Suppressor macrophage (primary cell): ENCODE data around the gene EIF1AD.
"Not testable (repeated sequence)": the region's sequence is repeated elsewhere in the genome, so short reads cannot be mapped to it uniquely, and the experiment has no call there.

Source experiments
- DNase-seq, 4 experiments: peaks; one replicate each; pipeline ENCODE4 v3.0.0-alpha.2; 2020 to 2022

Gene EIF1AD

DNA sequence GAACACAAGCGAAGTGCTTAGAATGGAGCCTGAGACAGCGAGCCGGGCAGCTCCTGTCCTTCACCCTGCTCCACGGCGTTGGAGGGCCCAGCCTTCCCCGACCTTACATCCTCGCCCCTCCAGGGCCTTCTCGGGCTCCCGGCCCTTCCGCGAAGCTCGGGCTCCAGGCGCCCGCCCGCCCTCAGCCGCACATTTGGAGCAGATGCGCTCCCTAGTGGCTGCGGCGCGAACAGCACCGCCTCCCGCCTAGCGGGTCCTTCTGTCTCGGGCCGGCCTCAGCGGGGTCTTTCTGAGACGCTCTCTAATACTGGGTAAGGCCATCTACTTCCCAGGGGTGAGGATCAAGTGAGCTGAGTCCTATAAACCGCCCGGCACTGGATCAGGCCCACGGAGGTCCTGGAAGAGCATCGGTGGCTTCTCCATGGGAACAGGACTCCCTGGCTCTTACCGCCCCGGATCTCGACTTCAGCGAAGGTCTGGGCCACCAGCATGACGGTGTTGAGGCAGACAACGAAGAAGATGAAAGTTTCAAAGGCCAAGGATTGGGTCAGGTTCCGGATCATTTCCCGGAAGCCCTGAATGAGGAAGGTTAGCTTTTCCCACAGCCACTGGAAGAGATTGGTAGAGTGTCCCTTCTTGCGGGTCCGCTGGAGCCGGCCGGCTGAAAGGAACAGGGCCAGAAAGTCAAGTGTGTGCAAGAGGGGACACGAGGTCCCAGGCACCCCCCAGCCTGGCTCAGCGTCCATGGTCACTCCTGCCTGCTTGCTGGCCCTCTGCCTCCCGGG is 20.6 kb upstream of the EIF1AD start:
- peak; percentile 80 to 92 (median 90) for DNase-seq

DNA sequence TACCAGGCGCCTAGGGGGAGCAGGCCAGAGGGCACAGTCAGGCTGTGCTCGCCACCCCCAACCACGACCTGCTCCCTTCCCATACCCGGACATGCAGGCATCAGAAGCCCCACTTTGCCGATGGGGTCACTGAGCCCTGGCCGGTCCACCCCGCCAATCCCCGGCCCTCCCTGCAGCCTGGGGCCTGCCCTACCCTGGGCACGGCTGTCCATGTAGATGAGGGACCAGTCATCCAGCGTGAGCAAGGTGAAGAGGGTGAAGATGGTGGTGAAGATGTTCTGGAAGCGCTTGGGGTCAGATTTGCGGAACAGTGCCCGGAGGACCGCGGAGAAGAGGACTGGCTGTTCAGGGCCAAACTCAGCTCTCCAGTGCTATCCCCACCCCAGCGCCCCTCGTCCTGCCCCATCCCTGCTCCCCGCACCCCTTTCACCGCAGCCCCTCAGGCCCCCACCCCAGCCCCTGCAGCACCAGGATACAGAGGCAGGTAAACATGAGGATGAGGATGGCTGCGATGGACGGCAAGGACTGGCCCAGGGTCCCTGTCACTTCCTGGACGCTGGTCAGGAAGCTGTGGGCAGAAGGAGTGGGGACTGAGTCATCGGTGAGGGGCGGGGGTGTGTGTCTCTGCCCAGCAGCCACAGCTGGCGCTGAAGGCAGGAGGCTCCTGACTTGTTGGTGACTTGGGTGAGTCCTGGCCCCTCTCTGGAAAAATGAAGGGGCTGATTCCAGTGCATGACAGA is 18.8 kb upstream of the EIF1AD start:
- peak; percentile 79 to 90 (median 86) for DNase-seq

DNA sequence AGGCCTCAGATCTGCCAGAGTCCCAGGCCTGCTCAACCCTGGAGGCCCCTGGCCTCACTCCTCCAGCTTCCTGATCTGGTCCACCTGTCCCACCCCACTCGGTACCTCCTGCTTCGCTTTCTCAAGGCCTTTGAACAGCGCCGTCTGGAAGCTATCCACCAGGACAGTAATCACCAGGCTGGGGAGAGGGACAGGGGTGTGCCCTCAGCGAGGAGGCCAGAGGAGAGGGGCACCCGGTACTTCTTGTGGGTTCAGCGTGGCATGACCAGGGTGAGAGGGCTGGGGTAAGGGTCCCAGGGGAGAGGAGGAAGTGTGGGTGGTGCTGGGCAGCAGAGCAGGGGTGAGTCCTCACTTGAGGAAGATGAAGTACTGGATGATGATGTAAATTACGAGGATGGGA is 18.3 kb upstream of the EIF1AD start:
- DNase-seq: peak in 2 of 4 experiments; percentile 20 to 23

DNA sequence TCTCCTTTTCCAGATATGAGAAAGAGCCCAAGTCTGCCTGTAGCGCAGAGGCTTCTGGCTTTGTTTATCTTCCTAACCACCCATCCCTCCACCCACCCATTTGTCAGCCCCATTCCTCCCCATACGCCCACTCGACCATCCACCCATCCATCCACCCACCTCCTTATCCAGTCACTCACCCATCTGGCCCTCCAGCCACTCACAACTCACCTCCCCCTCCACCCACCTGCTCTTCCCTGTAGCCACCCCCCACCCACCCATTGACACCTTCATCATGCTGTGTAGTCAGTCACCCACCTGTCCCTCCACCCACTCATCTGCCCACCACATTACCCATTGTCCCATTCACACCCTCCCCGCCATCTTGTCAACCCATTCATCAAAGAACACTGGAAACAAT is 15.4 kb upstream of the EIF1AD start:
- no peak for DNase-seq

DNA sequence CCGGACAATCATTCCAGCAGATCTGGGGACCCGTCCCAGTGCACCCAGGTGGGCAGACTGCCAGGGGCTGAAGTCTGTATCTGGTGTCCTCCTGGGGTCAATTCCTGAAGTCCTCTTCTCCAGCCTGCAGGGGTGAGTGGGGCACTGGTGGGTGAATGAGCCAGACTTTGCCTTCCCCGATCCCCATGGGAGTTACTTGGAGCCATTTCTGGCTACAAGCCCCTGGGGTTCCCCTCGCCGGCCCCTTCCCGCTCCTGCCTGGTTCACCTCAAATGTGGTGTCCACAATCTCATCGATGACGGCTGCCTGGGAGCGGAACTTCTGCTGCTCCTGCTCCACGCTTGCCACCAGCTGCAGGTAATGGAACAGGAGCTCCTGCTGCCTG is 14.8 kb upstream of the EIF1AD start:
- no peak for DNase-seq

DNA sequence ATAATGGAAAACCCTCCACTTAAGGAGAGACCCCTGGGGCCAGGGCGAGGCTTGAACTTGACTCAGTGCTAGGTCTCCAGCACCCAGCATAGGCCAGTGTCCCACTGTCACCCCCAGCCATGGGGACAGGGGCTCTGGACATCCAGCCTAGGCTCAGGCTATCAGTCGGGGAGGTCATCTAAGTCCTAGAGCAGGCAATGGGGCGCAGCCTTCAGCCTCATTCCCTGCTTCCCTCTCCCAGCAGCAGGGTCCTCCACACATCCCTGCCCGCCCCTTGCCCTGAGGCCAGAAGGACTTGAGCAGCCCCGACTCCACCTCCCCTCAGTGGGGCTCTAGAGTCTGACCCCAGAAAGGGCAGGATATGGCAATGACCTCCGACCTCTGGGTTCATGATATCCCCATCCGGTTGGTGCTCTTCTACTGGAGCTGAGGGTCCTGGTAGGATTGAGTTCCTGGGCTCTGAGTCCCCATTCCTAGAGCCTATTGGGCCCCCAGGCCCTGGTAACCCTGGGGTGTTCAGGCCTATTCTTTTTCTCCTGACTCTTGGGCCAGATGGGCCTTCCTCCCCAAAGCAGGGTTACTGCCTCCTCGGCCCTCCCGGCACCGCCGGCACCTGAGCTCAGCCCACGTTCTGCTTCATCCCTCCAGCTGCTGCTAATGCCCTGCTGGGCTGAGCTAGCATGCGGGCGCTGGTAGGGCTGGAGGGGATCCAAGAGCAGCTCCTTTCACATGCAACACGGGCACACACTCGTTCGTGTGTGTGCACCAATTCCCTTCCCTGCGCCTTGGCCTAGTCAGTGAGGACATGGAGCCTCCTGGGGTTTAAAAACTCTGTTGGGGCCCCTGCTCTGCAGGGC is 14.2 kb upstream of the EIF1AD start:
- no peak for DNase-seq

DNA sequence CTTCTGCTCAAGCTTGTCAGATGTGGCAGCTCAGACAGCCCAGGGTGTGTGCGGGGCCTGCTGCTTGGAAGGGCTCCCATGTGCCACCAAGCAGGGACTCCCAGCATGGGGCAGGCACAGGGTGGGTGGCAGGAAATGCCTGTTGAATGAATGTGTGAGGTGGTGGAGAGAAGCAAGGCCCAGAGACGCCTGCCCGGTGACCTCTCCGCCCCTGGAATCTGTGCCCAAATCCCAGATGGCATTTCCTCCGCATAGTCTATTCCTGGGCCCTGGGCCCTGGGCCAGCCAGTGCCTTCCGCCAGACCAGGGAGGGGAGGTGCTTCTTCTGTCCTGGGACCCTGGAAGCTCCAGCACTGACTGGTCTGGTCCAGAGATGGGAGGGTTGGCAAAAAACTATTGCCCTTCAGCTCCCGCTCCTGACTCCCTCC is 13.5 kb upstream of the EIF1AD start:
- DNase-seq: no peak

DNA sequence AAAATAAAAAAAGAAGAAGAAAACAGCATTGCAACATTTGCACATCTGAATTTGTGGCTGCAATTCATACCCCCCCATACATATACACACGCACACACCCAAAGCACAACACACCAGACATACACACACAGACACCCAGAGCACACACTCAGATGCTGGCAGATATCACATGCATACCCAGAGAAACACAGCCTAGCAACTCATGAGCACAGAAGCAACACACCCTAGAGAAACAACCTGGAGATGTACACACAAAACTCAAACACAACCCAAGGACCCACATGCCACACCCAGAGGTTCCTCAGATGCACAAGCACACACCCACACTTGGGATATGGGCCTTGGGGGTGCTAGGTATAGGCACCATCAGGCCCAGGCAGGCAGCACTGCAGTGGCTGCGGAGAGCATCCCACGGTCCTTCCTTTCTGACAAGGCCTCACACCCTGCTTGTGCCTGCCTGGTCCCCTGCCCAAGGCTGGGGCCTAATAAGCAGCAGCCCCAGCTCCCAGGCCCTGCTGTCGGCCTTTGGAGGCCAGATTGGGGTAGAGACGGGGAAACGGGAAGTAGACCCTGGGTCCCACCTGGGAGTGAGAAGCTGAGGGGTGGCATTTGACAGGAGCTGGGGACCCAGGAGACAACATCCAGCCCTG is 13.0 kb upstream of the EIF1AD start:
- peak in 1 of 4 experiments; percentile 21 for DNase-seq

DNA sequence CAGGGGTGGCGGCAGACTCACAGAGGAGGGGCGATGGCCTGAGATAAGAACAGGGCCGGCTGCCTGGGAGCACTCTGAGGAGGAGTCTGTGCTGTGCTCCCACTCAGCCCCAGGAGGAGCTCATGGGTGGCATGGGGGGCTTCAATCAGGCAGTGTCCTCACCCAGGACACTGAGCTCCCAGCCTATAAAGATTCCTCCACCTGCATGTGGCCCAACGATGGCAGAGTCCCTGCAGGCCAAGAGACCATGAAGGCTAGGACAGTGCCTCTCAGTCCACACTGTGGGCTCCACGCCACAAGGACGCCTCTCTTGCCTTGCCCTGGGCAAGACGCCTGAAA is 11.8 kb upstream of the EIF1AD start:
- no peak for DNase-seq

DNA sequence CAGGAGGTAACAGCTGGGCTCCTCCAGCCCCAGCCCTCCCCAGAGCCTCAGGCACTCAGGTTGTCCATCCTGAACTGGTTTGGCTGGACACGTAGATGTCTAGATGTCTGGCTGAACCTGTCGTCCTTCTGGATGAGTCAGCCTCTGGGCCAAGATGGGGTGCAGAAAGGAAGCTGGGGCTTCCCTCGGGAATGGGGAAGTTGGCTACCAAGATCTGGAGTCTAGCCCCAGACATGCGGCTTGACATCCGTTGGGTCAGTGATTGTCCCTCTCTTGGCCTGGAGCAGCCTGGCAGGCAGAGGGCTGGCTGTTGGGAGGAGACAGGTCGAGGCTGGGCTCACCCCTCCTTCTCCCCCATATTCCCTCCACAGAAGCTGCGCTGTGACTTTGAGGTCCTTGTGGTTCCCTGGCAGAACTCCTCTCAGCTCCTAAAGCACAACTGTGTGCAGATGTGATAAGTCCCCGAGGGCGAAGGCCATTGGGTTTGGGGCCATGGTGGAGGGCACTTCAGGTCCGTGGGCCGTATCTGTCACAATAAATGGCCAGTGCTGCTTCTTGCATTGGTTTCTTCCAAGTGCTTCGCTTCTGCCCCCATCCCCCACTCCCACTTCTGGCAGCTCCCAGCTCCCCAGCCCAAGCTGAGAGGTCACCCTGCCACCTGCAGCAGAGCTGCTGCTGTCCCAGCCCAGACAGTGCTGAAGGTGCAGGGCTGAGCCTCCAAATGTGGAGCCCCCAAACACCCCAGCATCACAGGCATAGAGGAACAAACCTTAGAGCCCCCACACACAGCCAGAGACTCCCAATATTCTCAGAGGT is 11.2 kb upstream of the EIF1AD start:
- DNase-seq: peak; percentile 72 to 88 (median 85)

DNA sequence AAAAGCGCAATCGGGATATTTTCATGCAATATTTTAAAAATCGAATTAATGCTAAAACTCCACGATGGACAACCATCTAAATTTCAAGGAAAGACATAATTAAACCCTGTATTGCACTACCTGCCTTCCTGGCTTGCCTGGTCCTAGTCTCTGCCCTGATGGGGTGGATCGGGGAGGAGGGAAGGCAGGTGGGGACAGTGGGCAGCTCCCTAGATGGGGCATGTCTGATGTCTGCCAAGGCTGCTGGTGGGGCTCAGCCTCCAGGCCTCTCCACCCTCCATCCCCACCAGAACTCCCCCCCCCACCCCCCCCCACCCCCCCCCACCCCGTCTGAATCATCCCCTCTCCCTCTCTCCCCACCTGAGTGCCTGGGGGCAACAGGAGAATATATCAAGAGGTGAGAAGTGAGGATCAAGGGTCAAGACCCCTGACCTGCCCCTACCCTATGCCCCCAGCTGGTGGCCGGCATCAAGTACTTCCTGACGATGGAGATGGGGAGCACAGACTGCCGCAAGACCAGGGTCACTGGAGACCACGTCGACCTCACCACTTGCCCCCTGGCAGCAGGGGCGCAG is 10.5 kb upstream of the EIF1AD start:
- no peak for DNase-seq

DNA sequence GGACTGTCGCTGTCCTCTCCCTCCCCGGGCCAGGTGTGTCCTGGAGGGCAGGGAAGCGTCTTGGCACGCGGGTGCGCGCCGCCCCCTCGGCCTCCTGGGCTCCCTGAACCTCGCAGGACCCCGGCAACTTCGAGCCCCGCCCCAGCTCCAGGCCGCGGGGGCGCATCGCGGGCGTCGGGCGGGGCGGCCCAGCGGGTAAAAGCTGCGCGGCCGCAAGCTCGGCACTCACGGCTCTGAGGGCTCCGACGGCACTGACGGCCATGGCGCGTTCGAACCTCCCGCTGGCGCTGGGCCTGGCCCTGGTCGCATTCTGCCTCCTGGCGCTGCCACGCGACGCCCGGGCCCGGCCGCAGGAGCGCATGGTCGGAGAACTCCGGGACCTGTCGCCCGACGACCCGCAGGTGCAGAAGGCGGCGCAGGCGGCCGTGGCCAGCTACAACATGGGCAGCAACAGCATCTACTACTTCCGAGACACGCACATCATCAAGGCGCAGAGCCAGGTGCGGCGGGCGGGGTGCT is 9.9 kb upstream of the EIF1AD start, which contains the start of gene CST6:
Gene CST6 (plus strand): TSS at position 224 of the 519 bp plus-strand sequence. CDS start 37 bp downstream, at position 261.
- DNase-seq: peak in 1 of 4 experiments; percentile 18

DNA sequence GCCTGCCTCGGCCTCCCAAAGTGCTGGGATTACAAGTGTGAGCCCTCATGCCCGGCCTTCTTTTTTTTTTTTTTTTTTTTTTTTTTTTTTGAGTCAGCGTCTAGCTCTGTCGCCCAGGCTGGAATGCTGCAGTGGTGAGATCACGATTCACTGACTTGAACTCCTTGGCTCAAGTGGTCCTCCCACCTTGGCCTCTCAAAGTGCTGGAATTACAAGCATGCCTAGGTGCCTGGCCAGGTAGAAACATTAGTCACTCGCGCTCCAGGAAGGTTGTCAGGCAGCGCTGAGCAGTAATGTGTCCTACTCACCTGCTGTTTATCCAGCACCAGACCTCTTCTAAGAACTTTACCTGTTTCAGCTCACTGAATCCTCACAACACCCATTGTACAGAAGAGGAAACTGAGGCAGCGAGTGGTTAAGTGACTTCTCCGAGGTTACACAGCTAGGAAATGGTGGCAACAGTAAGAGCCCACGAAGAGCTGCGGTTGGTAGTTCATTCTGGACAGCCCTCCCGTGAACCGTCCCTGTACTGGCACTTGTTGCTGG is 9.4 kb upstream of the EIF1AD start:
- DNase-seq: no peak

DNA sequence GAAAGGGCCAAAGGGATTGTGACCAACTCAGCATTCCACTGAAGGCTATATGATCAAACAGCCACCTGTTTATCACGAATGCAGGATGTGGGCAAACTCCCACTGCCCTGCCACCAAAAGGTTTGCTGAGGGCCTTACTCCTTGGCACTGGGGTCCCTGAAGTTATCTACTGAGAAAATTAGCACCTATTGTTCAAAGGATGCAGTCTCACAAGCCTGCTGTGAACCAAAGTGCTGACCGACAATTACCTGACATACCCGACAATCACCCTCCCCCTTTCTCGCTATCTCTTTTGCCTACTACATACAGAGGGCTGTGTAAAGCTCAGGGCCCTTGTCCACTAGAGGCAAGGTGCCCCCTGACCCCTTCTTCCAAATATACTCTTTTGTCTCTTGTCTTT is 8.1 kb upstream of the EIF1AD start:
- not testable (repeated sequence) for DNase-seq

DNA sequence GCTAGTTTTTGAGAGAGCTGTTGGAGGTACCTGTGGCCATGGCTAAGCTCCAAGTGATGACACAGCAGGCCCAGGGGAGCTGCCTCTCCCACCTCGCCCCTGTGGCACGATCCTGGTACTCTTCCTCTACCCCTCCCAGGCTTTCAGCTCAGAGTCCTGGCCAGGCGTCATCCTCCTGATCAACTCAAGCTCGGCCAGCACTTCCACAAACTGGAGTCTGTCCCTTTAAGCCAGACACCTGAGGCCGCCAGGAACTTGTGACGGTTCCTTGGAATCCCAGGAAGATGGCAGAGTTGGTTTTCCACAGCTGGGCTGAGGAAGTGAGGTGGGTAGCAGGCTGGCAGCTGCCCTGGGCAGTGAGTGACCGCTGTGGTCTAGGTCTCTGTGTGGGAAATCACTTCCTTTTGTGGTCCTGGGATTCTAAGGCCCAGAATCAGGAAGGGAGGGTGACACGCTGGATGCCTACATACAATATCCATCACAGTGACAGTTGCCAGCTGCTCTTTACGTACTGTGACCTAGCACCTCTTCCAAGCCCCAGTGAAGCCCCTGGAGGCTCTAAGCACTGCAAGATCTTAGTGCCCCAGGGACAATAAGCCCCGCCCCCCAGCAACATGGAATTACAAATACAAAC is 6.6 kb upstream of the EIF1AD start:
- DNase-seq: peak; percentile 44 to 61 (median 52)

DNA sequence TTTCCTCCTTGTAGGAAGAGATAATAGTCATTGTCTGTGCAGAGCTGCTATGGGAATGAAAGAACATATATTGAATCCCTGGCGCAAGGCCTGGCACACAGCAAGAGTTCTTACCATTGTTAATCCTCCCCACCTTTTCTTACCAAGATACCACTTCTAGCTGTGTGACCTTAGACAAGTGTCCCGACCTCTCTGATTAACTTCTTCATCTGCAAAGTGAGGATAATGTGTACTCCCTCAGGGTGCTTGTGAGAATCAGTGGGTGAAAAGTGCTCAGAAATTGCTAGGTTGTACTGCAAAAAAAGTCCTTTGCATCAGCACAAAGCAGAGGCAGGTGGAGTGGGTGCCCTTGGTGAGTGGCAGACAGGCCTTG is 6.1 kb upstream of the EIF1AD start:
- DNase-seq: no peak

DNA sequence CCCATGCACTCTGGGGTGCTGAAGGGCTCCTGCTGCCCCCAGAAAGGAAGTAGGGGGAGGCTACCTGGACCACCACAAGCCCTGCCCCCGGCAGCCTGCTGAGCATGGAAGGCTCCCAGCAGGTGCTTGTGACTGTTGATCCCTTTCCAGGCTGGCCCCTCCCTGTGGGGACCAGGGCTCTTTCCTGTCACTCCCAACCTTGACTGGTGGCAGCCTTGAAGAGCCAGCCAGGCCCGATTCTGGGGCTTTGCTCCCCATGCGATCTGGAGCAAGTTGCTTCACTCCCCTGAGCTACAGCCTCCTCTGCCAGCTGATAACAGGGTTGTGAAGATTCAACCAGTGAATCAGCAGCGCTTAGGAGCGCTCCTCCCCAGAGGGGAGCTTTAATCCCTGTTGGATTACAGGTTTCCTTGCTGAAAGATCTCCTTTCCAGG is 5.3 kb upstream of the EIF1AD start:
- no peak for DNase-seq

DNA sequence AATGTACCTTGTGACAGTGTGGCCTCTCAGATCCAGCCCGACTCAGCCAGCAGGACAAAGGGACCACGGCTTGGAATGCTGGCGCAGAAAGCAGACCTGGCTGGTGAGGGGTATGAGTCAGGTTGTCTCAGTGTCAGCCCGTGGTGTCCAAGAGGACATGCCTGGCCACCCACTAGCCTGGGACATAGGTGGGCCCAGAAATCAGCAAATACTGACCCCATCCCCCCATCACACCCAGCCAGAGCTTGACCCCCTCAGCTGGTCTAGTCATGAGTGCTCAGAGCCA is 4.9 kb upstream of the EIF1AD start:
- DNase-seq: no peak

DNA sequence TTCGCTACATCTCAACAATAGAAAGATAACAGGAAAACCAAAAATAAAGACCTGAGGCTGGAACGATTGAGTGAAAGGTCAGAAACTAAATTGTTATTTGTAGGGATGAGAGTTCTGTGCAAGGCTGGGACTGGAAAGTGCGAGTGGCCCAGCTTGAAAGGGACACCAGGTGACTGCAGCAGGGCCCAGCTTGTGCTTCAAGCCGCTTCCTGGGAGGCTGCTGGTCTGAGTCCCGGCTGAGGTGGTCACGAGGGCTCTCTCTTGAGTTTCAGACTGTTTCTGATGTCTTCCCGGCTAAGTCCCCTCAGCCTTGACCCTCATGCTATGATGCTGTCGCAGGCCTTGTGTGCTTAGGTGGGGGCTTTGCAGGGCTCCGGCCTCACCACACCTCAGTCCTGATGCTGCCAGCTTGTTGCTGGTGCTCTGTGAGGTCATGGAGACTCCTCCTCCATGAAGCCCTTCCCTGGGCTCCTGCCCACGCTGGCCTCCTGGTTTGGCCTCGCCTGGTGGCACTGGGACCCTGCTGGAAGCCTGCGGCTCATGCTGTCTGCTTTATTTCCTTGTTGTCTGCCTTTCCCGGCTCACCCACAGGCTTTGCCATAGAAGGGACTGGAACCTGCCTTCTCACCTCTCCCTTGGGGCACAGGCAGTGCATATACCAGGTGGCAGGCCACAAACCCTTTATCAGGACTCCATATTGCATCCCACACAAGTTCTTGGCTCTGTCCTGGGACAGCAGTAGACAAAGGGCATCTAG is 4.4 kb upstream of the EIF1AD start:
- no peak for DNase-seq

DNA sequence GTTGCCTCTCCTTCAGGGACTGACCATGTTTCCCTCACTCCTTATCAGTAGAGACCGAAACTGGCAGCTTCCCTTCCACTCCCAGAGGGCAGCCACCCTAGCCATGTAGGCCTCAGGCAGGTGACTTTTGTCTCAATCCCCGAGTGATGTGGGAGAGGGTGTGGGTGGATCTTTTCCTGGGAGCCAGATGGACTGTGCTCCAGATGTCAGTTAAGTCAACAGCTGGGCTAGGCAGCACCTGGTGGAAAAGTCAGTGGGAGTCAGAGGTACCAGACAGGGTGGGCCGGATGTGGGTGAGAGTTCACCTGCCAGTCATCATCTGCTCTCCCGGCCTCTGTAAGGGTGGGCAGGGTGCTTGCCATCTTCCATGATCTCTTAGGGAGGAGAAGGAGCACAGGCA is 2.2 kb upstream of the EIF1AD start:
- no peak for DNase-seq
